WTC11 (cell line): Measurements from ENCODE around the gene HPX. TPM values are rescaled to one million over a fixed set of nuclear protein-coding genes. Genes with fewer than 3 reads are reported as not detected.

Source experiments
- ATAC-seq: fragments of 200-7000 bp; cut with Tn5 transposase; 2 replicates; pipeline ENCODE4 v1.10.0; 2021; ENCODE audit warnings: mild to moderate bottlenecking, moderate library complexity
- CTCF ChIA-PET: fragments of 300-600 bp; sonication (Branson Sonifier 250); formaldehyde crosslinking; loops from one replicate; lab custom pipeline; 2021; ENCODE audit warnings: antibody characterized with exemption; lab: Charles Lee
- POLR2A ChIA-PET: fragments of 350-600 bp; sonication (Branson Sonifier 250); formaldehyde crosslinking; loops from one replicate; lab custom pipeline; 2021; ENCODE audit warnings: antibody characterized with exemption; lab: Charles Lee
- DNase-seq: peaks from one replicate; pipeline ENCODE4 v3.0.0; 2021; ENCODE audit warnings: low spot score
- H3K27ac Mint-ChIP-seq: 2 replicates; pipeline ENCODE4 v1.8.0; 2021; ENCODE audit warnings: mixed read lengths
- H3K27me3 Mint-ChIP-seq: 2 replicates; pipeline ENCODE4 v1.8.0; 2021; ENCODE audit warnings: low read depth, mild to moderate bottlenecking, moderate library complexity, mixed read lengths
- H3K36me3 Mint-ChIP-seq: 2 replicates; pipeline ENCODE4 v1.8.0; 2021; ENCODE audit warnings: mixed read lengths
- H3K4me1 Mint-ChIP-seq: 2 replicates; pipeline ENCODE4 v1.8.0; 2022; ENCODE audit warnings: mixed read lengths
- H3K4me3 Mint-ChIP-seq: 2 replicates; pipeline ENCODE4 v1.8.0; 2021; ENCODE audit warnings: mild to moderate bottlenecking, moderate library complexity, mixed read lengths
- H3K9me3 Mint-ChIP-seq: 2 replicates; pipeline ENCODE4 v1.8.0; 2021; ENCODE audit warnings: mixed read lengths
- ARID4B ChIP-seq: sonication (generic); formaldehyde crosslinking; IDR thresholded peaks from 2 replicates; pipeline ENCODE4 v1.8.0; 2023; ENCODE audit warnings: missing genetic modification reagents, mild to moderate bottlenecking, borderline replicate concordance
- MAX ChIP-seq: sonication (generic); formaldehyde crosslinking; IDR thresholded peaks from 2 replicates; pipeline ENCODE4 v1.8.0; 2022; ENCODE audit warnings: mild to moderate bottlenecking, missing genetic modification reagents
- NR1H2 ChIP-seq: sonication (generic); formaldehyde crosslinking; IDR thresholded peaks from 2 replicates; pipeline ENCODE4 v1.9.0; 2021; ENCODE audit warnings: mild to moderate bottlenecking, moderate library complexity, missing genetic modification reagents
- RELA ChIP-seq: sonication (generic); formaldehyde crosslinking; IDR thresholded peaks from 2 replicates; pipeline ENCODE4 v1.8.1; 2022; ENCODE audit warnings: missing genetic modification reagents, mild to moderate bottlenecking, borderline replicate concordance
- TCF7 ChIP-seq: sonication (generic); formaldehyde crosslinking; IDR thresholded peaks from 2 replicates; pipeline ENCODE4 v1.8.0; 2022; ENCODE audit warnings: mild to moderate bottlenecking, low read depth, missing genetic modification reagents, moderate library complexity
- ZBTB21 ChIP-seq: sonication (generic); formaldehyde crosslinking; IDR thresholded peaks from 2 replicates; pipeline ENCODE4 v1.8.1; 2023; ENCODE audit warnings: mild to moderate bottlenecking, missing genetic modification reagents, borderline replicate concordance
- ZNF121 ChIP-seq: sonication (generic); formaldehyde crosslinking; IDR thresholded peaks from 2 replicates; pipeline ENCODE4 v1.8.0; 2023; ENCODE audit warnings: missing genetic modification reagents
- ZNF671 ChIP-seq: fragments of 250-450 bp; sonication (Bioruptor Pico); IDR thresholded peaks from 2 replicates; pipeline ENCODE4 v1.8.0; 2021; ENCODE audit warnings: mild to moderate bottlenecking
- total RNA-seq: library from RNA; stranded (reverse); gene quantifications from 3 replicates; pipeline ENCODE4 v1.2.3, GENCODE V29; 2021
- TF ChIP-seq, protein P1 (sequence below): sonication (generic); formaldehyde crosslinking; IDR thresholded peaks from 2 replicates; pipeline ENCODE4 v1.8.1; 2023; ENCODE audit warnings: mild to moderate bottlenecking, missing genetic modification reagents, moderate library complexity
- TF ChIP-seq, protein P2 (sequence below): sonication (generic); formaldehyde crosslinking; IDR thresholded peaks from 2 replicates; pipeline ENCODE4 v1.8.1; 2023; ENCODE audit warnings: mild to moderate bottlenecking, missing genetic modification reagents

The HPX gene
- total RNA-seq, 1 experiment from 2014 or later = 1.7 TPM

DNA sequence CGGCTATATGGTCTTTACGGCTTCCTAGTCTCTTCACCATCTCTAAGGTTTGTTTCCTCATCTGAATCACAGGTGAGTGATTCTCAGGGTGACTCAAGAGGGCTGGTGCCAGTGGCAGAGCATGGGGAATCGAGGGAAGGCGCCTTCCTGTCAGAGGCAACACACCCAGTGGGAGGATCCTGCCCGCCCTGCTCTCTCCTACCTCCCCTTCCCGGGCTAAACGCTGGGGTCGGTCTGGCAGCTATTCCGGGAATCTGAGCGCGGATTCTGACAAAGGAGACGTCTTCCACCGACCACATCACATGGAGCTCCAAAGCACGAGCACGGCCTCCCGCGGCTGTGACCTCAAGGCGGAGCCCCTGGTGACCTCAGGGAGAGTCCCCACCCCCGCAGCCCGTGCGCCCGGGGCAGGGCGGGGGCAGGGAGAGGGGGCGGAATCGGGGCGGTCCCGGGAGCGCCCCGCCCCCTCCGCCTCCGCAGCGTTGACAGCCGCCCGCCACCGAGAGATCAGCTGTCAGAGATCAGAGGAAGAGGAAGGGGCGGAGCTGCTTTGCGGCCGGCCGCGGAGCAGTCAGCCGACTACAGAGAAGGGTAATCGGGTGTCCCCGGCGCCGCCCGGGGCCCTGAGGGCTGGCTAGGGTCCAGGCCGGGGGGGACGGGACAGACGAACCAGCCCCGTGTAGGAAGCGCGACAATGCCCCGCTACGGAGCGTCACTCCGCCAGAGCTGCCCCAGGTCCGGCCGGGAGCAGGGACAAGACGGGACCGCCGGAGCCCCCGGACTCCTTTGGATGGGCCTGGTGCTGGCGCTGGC, 50.7 kb downstream of the HPX start, which contains the start of gene SMPD1 (continued):
- TF ChIP-seq MAX (CRISPR knock-in tag) = peak; percentile 32; the same call in 1 of the 2 replicates
- TF ChIP-seq, protein P1, sequence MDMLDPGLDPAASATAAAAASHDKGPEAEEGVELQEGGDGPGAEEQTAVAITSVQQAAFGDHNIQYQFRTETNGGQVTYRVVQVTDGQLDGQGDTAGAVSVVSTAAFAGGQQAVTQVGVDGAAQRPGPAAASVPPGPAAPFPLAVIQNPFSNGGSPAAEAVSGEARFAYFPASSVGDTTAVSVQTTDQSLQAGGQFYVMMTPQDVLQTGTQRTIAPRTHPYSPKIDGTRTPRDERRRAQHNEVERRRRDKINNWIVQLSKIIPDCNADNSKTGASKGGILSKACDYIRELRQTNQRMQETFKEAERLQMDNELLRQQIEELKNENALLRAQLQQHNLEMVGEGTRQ = 0 out of 2 replicates have a peak, but pooled peaks have one; percentile 23
- TF ChIP-seq ARID4B = peak; percentile 75; the same call in 1 of the 2 replicates
- TF ChIP-seq, all 79 proteins: peak for 6

- ATAC-seq (no peak), DNase-seq (no peak)
- Mint-ChIP-seq H3K36me3 (no peaks in the 10 kb centered on the region), H3K4me1 (peaks cover 43% of the 10 kb centered on the region), H3K27ac (no peak overlapping the region), H3K4me3 (peak overlapping the region; percentile 12; the same call in 1 of the 2 replicates), H3K27me3 (peaks cover 13% of the 10 kb centered on the region), H3K9me3 (no peaks in the 10 kb centered on the region)
- TF ChIP-seq, protein P2, sequence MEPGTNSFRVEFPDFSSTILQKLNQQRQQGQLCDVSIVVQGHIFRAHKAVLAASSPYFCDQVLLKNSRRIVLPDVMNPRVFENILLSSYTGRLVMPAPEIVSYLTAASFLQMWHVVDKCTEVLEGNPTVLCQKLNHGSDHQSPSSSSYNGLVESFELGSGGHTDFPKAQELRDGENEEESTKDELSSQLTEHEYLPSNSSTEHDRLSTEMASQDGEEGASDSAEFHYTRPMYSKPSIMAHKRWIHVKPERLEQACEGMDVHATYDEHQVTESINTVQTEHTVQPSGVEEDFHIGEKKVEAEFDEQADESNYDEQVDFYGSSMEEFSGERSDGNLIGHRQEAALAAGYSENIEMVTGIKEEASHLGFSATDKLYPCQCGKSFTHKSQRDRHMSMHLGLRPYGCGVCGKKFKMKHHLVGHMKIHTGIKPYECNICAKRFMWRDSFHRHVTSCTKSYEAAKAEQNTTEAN (CRISPR knock-in tag) = no peak
- TF ChIP-seq MAX (CRISPR knock-in tag) = no peak
- TF ChIP-seq ZBTB21 = no peak
- no peak for TF ChIP-seq ZNF121
- ChIA-PET CTCF (interaction anchor here (1.4 to 6.7 kb wide), 4 partner anchors 10 to 55 kb away, joined by 6 to 57 read pairs (median 18); no protein-coding TSS in a partner anchor), POLR2A (no interaction called here)
These were observed 52.0 kb downstream of the HPX start for GRCh38 chr11:6388748-6389147.

GRCh38 chr11:6387811-6388599, 52.8 kb downstream of the HPX start:
- Mint-ChIP-seq H3K27ac (no peak overlapping the region), H3K4me1 (peaks cover 47% of the 10 kb centered on the region), H3K9me3 (no peaks in the 10 kb centered on the region), H3K27me3 (peaks cover 10% of the 10 kb centered on the region), H3K36me3 (no peaks in the 10 kb centered on the region), H3K4me3 (peak overlapping the region; percentile 12; the same call in 1 of the 2 replicates)
- CTCF ChIA-PET = interaction anchor here (0.8 to 4.0 kb wide), 4 partner anchors 9 to 56 kb away, joined by 4 to 28 read pairs (median 7); no protein-coding TSS in a partner anchor
- DNase-seq (no peak), ATAC-seq (no peak)
- POLR2A ChIA-PET = no interaction called here
- TF ChIP-seq TCF7 (no peak), RELA (no peak), NR1H2 (no peak), ZNF671 (CRISPR knock-in tag) (no peak)
